ENCODE results near the gene UPK1A. TPM values are rescaled to one million over a fixed set of nuclear protein-coding genes. Genes with fewer than 3 reads are reported as not detected.

The UPK1A gene
- total RNA-seq, 4 donors from 2014 or later: 0.34 TPM; not detected in 3

- no peak for TF ChIP-seq CTCF (IDR thresholded peaks at IDR 0.05; ENCODE audit: low read depth)
Observed at GRCh38 chr19:35670686-35671085, 4.4 kb downstream of the UPK1A start.

- no peak for TF ChIP-seq CTCF (IDR thresholded peaks at IDR 0.05; ENCODE audit: low read depth)
Observed at GRCh38 chr19:35671818-35672217, 5.5 kb downstream of the UPK1A start.

GRCh38 chr19:35673121-35673804 is 6.9 kb downstream of the UPK1A start:
- TF ChIP-seq CTCF (IDR thresholded peaks at IDR 0.05; ENCODE audit: low read depth): no peak

GRCh38 chr19:35675589-35676140 is 9.3 kb downstream of the UPK1A start:
- TF ChIP-seq CTCF (IDR thresholded peaks at IDR 0.05; ENCODE audit: low read depth): no peak

GRCh38 chr19:35689836-35690235 is 23.5 kb downstream of the UPK1A start:
- no peak for TF ChIP-seq CTCF (IDR thresholded peaks at IDR 0.05; ENCODE audit: low read depth)

- TF ChIP-seq CTCF (IDR thresholded peaks at IDR 0.05; ENCODE audit: low read depth): no peak
Observed at GRCh38 chr19:35692010-35692409, 25.7 kb downstream of the UPK1A start.

- TF ChIP-seq CTCF (IDR thresholded peaks at IDR 0.05; ENCODE audit: low read depth): no peak
Observed at GRCh38 chr19:35693422-35693821, 27.1 kb downstream of the UPK1A start.
